WERI-Rb-1 (cell line): ENCODE data around the gene PTPN14.
A peak's percentile ranks its signal among the peaks of the same experiment; 100 is the strongest.

Experiments
- DNase-seq: peaks from one replicate; pipeline ENCODE4 v3.0.0-alpha.2; 2020
- H3K27ac ChIP-seq: fragments of 250-450 bp; sonication (Bioruptor Pico); 2 replicates; pipeline ENCODE4 v1.5.1; 2020; ENCODE audit warnings: mild to moderate bottlenecking, moderate library complexity
- H3K27me3 ChIP-seq: fragments of 250-450 bp; sonication (Bioruptor Pico); 2 replicates; pipeline ENCODE4 v1.5.1; 2021; ENCODE audit warnings: mild to moderate bottlenecking, low read depth, moderate library complexity; ENCODE audit not compliant: insufficient read depth, severe bottlenecking
- H3K36me3 ChIP-seq: fragments of 250-450 bp; sonication (Bioruptor Pico); 2 replicates; pipeline ENCODE4 v1.5.1; 2020; ENCODE audit warnings: mild to moderate bottlenecking, moderate library complexity
- H3K4me3 ChIP-seq: 2 replicates; pipeline ENCODE4 v1.5.1; 2011; ENCODE audit warnings: low read depth, mild to moderate bottlenecking, control low read depth, low read length
- H3K9me3 ChIP-seq: fragments of 250-450 bp; sonication (Bioruptor Pico); 2 replicates; pipeline ENCODE4 v1.5.1; 2021; ENCODE audit warnings: mild to moderate bottlenecking, moderate library complexity; ENCODE audit not compliant: severe bottlenecking
- TF ChIP-seq, protein P1 (sequence below): IDR thresholded peaks from 2 replicates; pipeline ENCODE4 v1.5.1; 2011; ENCODE audit warnings: low read depth, mild to moderate bottlenecking, control low read depth, inconsistent platforms, low read length

The PTPN14 gene

DNA sequence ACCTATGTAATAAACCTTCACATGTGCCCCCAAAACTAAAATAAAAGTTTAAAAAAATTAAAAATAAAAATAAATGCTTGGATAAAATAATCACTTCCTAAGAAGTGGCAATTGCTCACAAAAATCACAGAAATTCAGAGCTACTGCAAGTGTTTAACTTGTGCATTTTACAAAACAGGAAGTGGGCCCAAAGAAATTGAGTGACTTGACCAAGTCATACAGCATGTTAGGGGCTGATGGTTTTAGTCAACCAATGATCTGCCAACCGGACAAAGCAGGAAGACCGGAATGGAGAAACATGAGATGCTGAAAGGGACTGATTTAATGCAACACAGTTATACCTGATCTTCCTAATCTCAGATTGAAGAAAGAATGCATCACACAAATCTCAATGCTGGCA lies 173.9 kb downstream of the PTPN14 start:
- H3K9me3 ChIP-seq: no peaks in the 10 kb centered on the region
- no peaks in the 10 kb centered on the region for H3K27me3 ChIP-seq
- no peak for DNase-seq
- TF ChIP-seq, protein P1, sequence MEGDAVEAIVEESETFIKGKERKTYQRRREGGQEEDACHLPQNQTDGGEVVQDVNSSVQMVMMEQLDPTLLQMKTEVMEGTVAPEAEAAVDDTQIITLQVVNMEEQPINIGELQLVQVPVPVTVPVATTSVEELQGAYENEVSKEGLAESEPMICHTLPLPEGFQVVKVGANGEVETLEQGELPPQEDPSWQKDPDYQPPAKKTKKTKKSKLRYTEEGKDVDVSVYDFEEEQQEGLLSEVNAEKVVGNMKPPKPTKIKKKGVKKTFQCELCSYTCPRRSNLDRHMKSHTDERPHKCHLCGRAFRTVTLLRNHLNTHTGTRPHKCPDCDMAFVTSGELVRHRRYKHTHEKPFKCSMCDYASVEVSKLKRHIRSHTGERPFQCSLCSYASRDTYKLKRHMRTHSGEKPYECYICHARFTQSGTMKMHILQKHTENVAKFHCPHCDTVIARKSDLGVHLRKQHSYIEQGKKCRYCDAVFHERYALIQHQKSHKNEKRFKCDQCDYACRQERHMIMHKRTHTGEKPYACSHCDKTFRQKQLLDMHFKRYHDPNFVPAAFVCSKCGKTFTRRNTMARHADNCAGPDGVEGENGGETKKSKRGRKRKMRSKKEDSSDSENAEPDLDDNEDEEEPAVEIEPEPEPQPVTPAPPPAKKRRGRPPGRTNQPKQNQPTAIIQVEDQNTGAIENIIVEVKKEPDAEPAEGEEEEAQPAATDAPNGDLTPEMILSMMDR: no peak
- H3K27ac ChIP-seq: no peak overlapping the region
- H3K36me3 ChIP-seq: no peaks in the 10 kb centered on the region
- H3K4me3 ChIP-seq: no peak overlapping the region

DNA sequence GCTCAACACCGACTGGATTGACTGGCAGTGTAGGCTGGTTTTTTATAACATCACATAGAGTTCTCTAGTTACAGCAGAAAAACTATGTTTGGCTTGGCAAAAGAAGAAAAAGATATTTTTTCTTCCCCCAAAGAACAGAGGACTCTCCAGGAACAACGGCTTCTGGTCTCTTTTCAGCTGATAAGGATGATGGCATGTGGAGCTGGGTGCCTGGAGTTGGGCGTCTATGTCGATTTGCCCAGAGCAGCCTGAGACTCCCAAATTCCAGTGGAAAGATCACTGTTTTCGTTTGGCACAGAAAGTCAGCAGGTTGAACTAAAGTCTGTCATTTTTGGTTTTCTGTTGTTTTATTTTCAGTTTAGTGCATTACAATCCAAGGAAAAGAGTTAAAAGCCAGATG lies 179.3 kb downstream of the PTPN14 start:
- TF ChIP-seq, protein P1: no peak
- no peaks in the 10 kb centered on the region for H3K36me3 ChIP-seq
- H3K4me3 ChIP-seq: no peak overlapping the region
- no peaks in the 10 kb centered on the region for H3K27me3 ChIP-seq
- DNase-seq: no peak
- H3K9me3 ChIP-seq: no peaks in the 10 kb centered on the region
- H3K27ac ChIP-seq: peak overlapping the region; percentile 60

DNA sequence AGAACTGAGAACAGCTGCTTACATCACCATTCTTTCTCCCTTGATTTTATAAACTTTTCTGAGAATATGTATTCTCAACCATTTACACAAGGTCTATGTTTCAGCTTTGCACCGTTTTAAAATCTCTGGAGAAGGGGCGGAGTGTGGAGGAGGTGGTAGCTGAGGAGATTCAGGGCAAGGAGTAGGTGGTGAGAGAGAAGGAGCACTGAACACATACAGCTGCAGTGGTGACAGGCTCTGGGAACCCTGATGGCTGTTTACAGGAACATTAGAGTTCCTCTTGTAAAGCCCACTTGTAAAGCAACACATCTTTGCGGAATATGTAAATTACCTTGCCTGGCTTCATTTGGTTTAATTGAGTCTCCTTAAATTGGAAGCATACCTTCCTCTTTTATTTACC lies 180.8 kb downstream of the PTPN14 start:
- H3K4me3 ChIP-seq: no peak overlapping the region
- peak overlapping the region; percentile 60 for H3K27ac ChIP-seq
- no peaks in the 10 kb centered on the region for H3K36me3 ChIP-seq
- H3K27me3 ChIP-seq: no peaks in the 10 kb centered on the region
- DNase-seq: no peak
- TF ChIP-seq, protein P1: no peak
- H3K9me3 ChIP-seq: no peaks in the 10 kb centered on the region

DNA sequence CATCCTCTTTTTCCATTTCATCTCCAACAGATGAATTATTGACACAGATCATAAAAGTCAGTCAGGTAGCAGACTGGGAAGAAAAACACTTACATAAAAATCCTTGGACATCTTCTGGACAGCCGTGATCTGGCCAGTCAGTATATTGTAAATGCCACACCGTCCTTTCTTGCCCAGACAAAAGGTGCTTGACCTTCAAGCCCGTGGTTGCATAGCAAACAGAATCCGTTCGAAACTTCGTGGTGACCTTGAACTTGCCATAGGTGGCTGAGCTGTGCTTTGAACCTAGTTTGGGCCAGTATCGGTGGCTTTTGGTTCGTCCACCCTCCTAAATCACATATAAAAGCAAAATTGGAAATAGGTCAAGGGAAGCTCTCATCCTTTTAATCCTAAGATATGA lies 182.0 kb downstream of the PTPN14 start:
- no peaks in the 10 kb centered on the region for H3K9me3 ChIP-seq
- no peak overlapping the region for H3K4me3 ChIP-seq
- no peak for DNase-seq
- H3K27me3 ChIP-seq: no peaks in the 10 kb centered on the region
- TF ChIP-seq, protein P1: no peak
- no peak overlapping the region for H3K27ac ChIP-seq
- no peaks in the 10 kb centered on the region for H3K36me3 ChIP-seq

DNA sequence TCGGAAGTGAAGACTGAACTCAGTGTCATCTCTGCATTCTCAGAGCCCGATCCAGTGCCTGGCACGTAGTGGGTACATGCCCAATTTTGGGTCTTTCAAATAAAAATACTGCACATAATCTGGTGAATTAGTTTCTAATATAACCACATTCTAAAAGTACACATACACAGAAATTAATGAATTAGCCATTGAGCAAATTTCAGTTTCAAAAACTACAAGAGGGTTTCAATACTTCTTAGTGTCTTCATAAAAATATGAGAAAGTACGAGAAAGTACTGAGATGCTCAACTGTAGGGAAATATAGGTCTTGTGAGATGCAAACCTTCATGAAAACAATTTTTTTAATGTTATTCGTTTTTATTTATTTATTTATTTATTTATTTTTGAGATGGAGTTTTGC lies 183.6 kb downstream of the PTPN14 start:
- no peak for DNase-seq
- H3K4me3 ChIP-seq: no peak overlapping the region
- H3K9me3 ChIP-seq: no peaks in the 10 kb centered on the region
- no peak overlapping the region for H3K27ac ChIP-seq
- TF ChIP-seq, protein P1: no peak
- H3K27me3 ChIP-seq: no peaks in the 10 kb centered on the region
- no peaks in the 10 kb centered on the region for H3K36me3 ChIP-seq

DNA sequence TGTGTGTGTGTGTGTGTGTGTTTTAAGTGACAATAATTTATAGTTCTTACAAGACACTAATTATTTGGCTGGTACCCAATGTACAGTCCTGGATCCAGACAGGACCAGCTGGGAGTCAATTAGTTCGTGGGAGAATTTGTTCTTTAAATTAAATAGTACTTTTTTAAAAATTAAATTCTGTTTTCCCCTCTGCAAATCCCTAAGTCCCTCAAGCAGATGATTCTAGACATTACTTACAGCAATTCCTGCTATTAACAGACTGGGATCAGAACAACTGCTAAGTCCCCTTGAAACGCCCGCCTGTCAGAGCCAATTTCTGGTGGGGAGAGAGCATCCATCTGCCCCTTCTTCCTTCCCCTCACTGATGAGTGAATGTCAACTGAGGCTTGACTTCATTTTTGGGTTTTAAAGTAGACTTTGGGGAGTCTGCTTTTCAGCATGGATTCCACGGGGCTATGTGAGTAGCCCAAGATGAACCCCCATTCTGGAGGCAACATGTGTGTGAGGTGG lies 186.6 kb downstream of the PTPN14 start:
- TF ChIP-seq, protein P1: no peak
- no peaks in the 10 kb centered on the region for H3K9me3 ChIP-seq
- peak overlapping the region; percentile 11 for H3K27ac ChIP-seq
- H3K4me3 ChIP-seq: no peak overlapping the region
- peak; percentile 61 for DNase-seq
- no peaks in the 10 kb centered on the region for H3K36me3 ChIP-seq
- no peaks in the 10 kb centered on the region for H3K27me3 ChIP-seq
